PFSK-1 (cell line): Measurements from ENCODE around the gene UCKL1. TPM values are rescaled to one million over a fixed set of nuclear protein-coding genes. Genes with fewer than 3 reads are reported as not detected.
A peak's percentile ranks its signal among the peaks of the same experiment; 100 is the strongest.

Experiments
- FOXP2 ChIP-seq: optimal IDR thresholded peaks from 2 replicates; pipeline ENCODE3; 2011; ENCODE audit warnings: borderline replicate concordance, control low read depth, inconsistent platforms; ENCODE audit not compliant: insufficient read depth; ENCODE audit errors: extremely low read length, extremely low read depth
- POLR2AphosphoS5 ChIP-seq: IDR thresholded peaks from 2 replicates; pipeline ENCODE4 v1.6.1; 2012; ENCODE audit warnings: low read depth, mild to moderate bottlenecking, control low read depth, low read length, moderate library complexity
- REST ChIP-seq, 2 experiments: IDR thresholded peaks; 2 replicates each; pipeline versions ENCODE4 v1.6.1 to v1.8.0; 2011 to 2012; ENCODE audit warnings: low read depth in 2 of 2, low read length in 2 of 2, control low read depth in 1 of 2, inconsistent platforms in 1 of 2, mild to moderate bottlenecking in 1 of 2, moderate library complexity in 1 of 2; ENCODE audit not compliant: insufficient read depth in 1 of 2
- SIN3A ChIP-seq: IDR thresholded peaks from 2 replicates; pipeline ENCODE4 v1.6.1; 2012; ENCODE audit warnings: mild to moderate bottlenecking, low read length, moderate library complexity, borderline replicate concordance; ENCODE audit not compliant: insufficient read depth
- TAF1 ChIP-seq: IDR thresholded peaks from 2 replicates; pipeline ENCODE4 v1.6.1; 2012; ENCODE audit warnings: low read length, control low read depth, borderline replicate concordance; ENCODE audit not compliant: insufficient read depth
- polyA plus RNA-seq: library from polyadenylated mRNA; unstranded; fragments of >200 nt; gene quantifications from one replicate; pipeline ENCODE4 v1.2.1, GENCODE V29; 2012; ENCODE audit warnings: low read depth, missing spikeins; ENCODE audit not compliant: insufficient read length

UCKL1 gene
- polyA plus RNA-seq = 92.3 TPM

- 0 out of 2 replicates have a peak, but pooled peaks have one; percentile 33 for TF ChIP-seq TAF1
- TF ChIP-seq POLR2AphosphoS5 = peak; percentile 74; the same call in 1 of the 2 replicates
- TF ChIP-seq SIN3A = no peak; the same call in 1 of the 2 replicates
- no peak for TF ChIP-seq REST (IDR thresholded peaks at IDR 0.05; ENCODE audit: insufficient read depth in 1 of 2, low read depth in 2 of 2, low read length in 2 of 2)
Measured at GRCh38 chr20:63955827-63956663, at the start of gene UCKL1. TSS of gene UCKL1 (minus strand) at chr20:63956416. CDS start at chr20:63956372, 44 bp downstream.

- TF ChIP-seq REST (IDR thresholded peaks at IDR 0.05; ENCODE audit: insufficient read depth in 1 of 2, low read depth in 2 of 2, low read length in 2 of 2) = no peak
- TF ChIP-seq TAF1 = no peak
- no peak for TF ChIP-seq SIN3A
- TF ChIP-seq FOXP2 = no peak
- no peak for TF ChIP-seq POLR2AphosphoS5
Measured at GRCh38 chr20:64005394-64005793, 49.2 kb upstream of the UCKL1 start.

GRCh38 chr20:64003960-64004725 is 47.9 kb upstream of the UCKL1 start:
- TF ChIP-seq TAF1 (no peak), REST (IDR thresholded peaks at IDR 0.05; ENCODE audit: insufficient read depth in 1 of 2, low read depth in 2 of 2, low read length in 2 of 2) (no peak), FOXP2 (no peak), POLR2AphosphoS5 (no peak)

DNA sequence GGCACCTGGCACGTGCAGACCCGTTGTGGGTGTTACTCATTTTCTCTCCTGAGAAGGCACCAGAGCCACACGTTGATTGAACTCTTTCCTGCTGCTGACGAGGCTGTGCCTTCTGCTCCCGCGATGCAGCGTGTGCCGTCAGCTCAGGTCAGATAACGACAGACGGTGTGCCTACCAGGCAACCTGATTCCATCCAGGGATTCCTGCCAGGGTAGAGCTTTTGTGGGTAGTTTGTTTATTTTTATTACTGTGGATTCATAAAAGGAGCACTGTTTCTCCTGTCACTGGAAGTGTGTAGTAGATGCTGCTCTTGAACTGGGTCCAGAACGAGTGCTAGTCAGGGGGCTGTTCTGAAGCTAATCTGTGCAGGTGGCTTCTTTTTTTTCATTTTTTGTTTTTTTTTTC is 45.4 kb upstream of the UCKL1 start:
- no peak for TF ChIP-seq TAF1
- TF ChIP-seq POLR2AphosphoS5 = no peak
- TF ChIP-seq SIN3A = no peak

DNA sequence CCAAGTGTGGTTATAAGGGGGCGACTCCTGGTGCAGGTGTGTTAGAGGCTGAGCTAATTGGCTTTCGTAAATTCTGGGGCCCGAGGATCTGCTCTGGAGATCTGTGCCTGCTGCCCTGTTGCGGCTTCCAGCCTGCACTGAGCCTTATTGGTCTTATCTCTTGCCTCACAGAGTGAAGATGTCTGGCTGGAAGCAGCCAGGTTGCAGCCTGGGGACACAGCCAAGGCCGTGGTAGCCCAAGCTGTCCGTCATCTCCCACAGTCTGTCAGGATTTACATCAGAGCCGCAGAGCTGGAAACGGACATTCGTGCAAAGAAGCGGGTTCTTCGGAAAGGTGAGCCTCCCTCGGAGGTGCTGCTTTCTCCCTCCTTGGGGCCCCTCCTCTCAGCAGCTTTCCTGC is 44.7 kb upstream of the UCKL1 start:
- TF ChIP-seq SIN3A (no peak), TAF1 (no peak), REST (IDR thresholded peaks at IDR 0.05; ENCODE audit: insufficient read depth in 1 of 2, low read depth in 2 of 2, low read length in 2 of 2) (no peak), POLR2AphosphoS5 (no peak), FOXP2 (no peak)
